HG03558 (cell line): ENCODE measurements around the gene ATP4A.

Experiments used
- ATAC-seq: cut with Tn5 transposase; IDR thresholded peaks from one replicate; pipeline ENCODE4 v1.9.1; 2021; ENCODE audit warnings: moderate number of reproducible peaks; ENCODE audit not compliant: unreplicated experiment; ENCODE audit errors: extremely low read depth

Gene ATP4A

GRCh38 chr19:35551091-35551810, 12.2 kb downstream of the ATP4A start:
- ATAC-seq = no peak

- ATAC-seq = no peak
These were observed 13.5 kb downstream of the ATP4A start for GRCh38 chr19:35549879-35550523.

GRCh38 chr19:35549174-35549788, 14.2 kb downstream of the ATP4A start:
- no peak for ATAC-seq

GRCh38 chr19:35546532-35546931, 16.9 kb downstream of the ATP4A start:
- no peak for ATAC-seq

- ATAC-seq = no peak
These were observed 17.5 kb downstream of the ATP4A start for GRCh38 chr19:35545855-35546381.

GRCh38 chr19:35545001-35545854, 18.2 kb downstream of the ATP4A start, which contains the start of gene TMEM147:
TSS of gene TMEM147 (plus strand) at chr19:35545626. CDS start at chr19:35545740, 114 bp downstream.
- no peak for ATAC-seq

GRCh38 chr19:35544110-35544802, 19.2 kb downstream of the ATP4A start:
- ATAC-seq = no peak

- ATAC-seq = no peak
These were observed 20.0 kb downstream of the ATP4A start for GRCh38 chr19:35543280-35544109.

- ATAC-seq = no peak
These were observed 21.2 kb downstream of the ATP4A start for GRCh38 chr19:35542209-35542608.

GRCh38 chr19:35540356-35540927, 23.0 kb downstream of the ATP4A start:
- ATAC-seq = no peak

GRCh38 chr19:35539850-35540249, 23.6 kb downstream of the ATP4A start:
- ATAC-seq = no peak

GRCh38 chr19:35539314-35539713, 24.1 kb downstream of the ATP4A start:
- ATAC-seq = no peak

GRCh38 chr19:35534803-35535480, 28.5 kb downstream of the ATP4A start:
- no peak for ATAC-seq

GRCh38 chr19:35533822-35534392, 29.6 kb downstream of the ATP4A start:
- no peak for ATAC-seq

- no peak for ATAC-seq
These were observed 30.1 kb downstream of the ATP4A start, which contains the start of gene GAPDHS for GRCh38 chr19:35533201-35533821. TSS of gene GAPDHS (plus strand) at chr19:35533456. CDS start at chr19:35533528, 72 bp downstream.

GRCh38 chr19:35531291-35531690, 32.2 kb downstream of the ATP4A start:
- no peak for ATAC-seq
